Measurements from ENCODE around the gene KDM1B. TPM values are rescaled to one million over a fixed set of nuclear protein-coding genes. Genes with fewer than 3 reads are reported as not detected.

KDM1B gene
- total RNA-seq, 1 donor from 2014 or later = 26.0 TPM

- H3K36me3 ChIP-seq = no peaks in the 10 kb centered on the region
- TF ChIP-seq, protein P1, sequence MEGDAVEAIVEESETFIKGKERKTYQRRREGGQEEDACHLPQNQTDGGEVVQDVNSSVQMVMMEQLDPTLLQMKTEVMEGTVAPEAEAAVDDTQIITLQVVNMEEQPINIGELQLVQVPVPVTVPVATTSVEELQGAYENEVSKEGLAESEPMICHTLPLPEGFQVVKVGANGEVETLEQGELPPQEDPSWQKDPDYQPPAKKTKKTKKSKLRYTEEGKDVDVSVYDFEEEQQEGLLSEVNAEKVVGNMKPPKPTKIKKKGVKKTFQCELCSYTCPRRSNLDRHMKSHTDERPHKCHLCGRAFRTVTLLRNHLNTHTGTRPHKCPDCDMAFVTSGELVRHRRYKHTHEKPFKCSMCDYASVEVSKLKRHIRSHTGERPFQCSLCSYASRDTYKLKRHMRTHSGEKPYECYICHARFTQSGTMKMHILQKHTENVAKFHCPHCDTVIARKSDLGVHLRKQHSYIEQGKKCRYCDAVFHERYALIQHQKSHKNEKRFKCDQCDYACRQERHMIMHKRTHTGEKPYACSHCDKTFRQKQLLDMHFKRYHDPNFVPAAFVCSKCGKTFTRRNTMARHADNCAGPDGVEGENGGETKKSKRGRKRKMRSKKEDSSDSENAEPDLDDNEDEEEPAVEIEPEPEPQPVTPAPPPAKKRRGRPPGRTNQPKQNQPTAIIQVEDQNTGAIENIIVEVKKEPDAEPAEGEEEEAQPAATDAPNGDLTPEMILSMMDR (IDR thresholded peaks at IDR 0.05) = no peak
- ATAC-seq (no peak), DNase-seq (no peak)
- intact Hi-C loops (cut with DNase I) = no loop called here
- peaks cover under 1% of the 10 kb centered on the region for H3K4me1 ChIP-seq
- no peak overlapping the region for H3K27ac ChIP-seq
- H3K27me3 ChIP-seq (ENCODE audit: low read depth) = no peaks in the 10 kb centered on the region
- no peak overlapping the region for H3K4me3 ChIP-seq
- H3K9me3 ChIP-seq = no peaks in the 10 kb centered on the region
Observed at GRCh38 chr6:18270216-18270615, 115.0 kb downstream of the KDM1B start.

Other genes with a start within 250 kb of the KDM1B start
- gene KIF13A, start 167.8 kb upstream of the KDM1B start, total RNA-seq = 55.2 TPM
- 2.4 TPM for gene NHLRC1, start 32.7 kb upstream of the KDM1B start, total RNA-seq
- 14.0 TPM for gene TPMT, start 345 bp upstream of the KDM1B start, total RNA-seq
- gene DEK, start 109.1 kb downstream of the KDM1B start, total RNA-seq = 78.5 TPM
- 109 TPM for gene RNF144B, start 231.9 kb downstream of the KDM1B start, total RNA-seq

Data from lower lobe of right lung (tissue), 2 donors.